ENCODE results near the gene GLYR1.

The GLYR1 gene

GRCh38 chr16:4890026-4890425 is 42.9 kb upstream of the GLYR1 start:
- WGBS, 2 experiments (ENCODE audit: insufficient coverage in 2 of 2) = 91 to 92% methylated on average over 2 to 11 of the region's 11 CpGs
- Histone ChIP-seq H3K27ac (ENCODE audit: low read depth, low read length, severe bottlenecking) (no peak overlapping the region), H3K4me1 (ENCODE audit: control insufficient read depth, insufficient read depth, low read length, poor library complexity, severe bottlenecking) (no peaks in the 10 kb centered on the region), H3K9me3 (ENCODE audit: control insufficient read depth, low read length) (no peaks in the 10 kb centered on the region), H3K36me3 (ENCODE audit: control insufficient read depth, insufficient read depth, low read length) (peaks cover 40% of the 10 kb centered on the region), H3K4me3 (ENCODE audit: extremely low read depth, insufficient read depth, low read length, poor library complexity, severe bottlenecking) (no peak overlapping the region)

GRCh38 chr16:4888428-4889135 is 41.5 kb upstream of the GLYR1 start:
- Histone ChIP-seq H3K4me1 (ENCODE audit: control insufficient read depth, insufficient read depth, low read length, poor library complexity, severe bottlenecking) (no peaks in the 10 kb centered on the region), H3K9me3 (ENCODE audit: control insufficient read depth, low read length) (no peaks in the 10 kb centered on the region), H3K36me3 (ENCODE audit: control insufficient read depth, insufficient read depth, low read length) (peaks cover 53% of the 10 kb centered on the region), H3K4me3 (ENCODE audit: extremely low read depth, insufficient read depth, low read length, poor library complexity, severe bottlenecking) (no peak overlapping the region), H3K27ac (ENCODE audit: low read depth, low read length, severe bottlenecking) (no peak overlapping the region)
- 87 to 95% methylated on average over 7 of the region's 9 CpGs for WGBS, 2 experiments (ENCODE audit: insufficient coverage in 2 of 2)

- H3K27ac ChIP-seq (ENCODE audit: low read depth, low read length, severe bottlenecking) = no peak overlapping the region
- WGBS, 2 experiments (ENCODE audit: insufficient coverage in 2 of 2) = 93 to 100% methylated on average over 4 to 5 of the region's 5 CpGs
- H3K9me3 ChIP-seq (ENCODE audit: control insufficient read depth, low read length) = no peaks in the 10 kb centered on the region
- no peaks in the 10 kb centered on the region for H3K4me1 ChIP-seq (ENCODE audit: control insufficient read depth, insufficient read depth, low read length, poor library complexity, severe bottlenecking)
- peaks cover 73% of the 10 kb centered on the region for H3K36me3 ChIP-seq (ENCODE audit: control insufficient read depth, insufficient read depth, low read length)
- H3K4me3 ChIP-seq (ENCODE audit: extremely low read depth, insufficient read depth, low read length, poor library complexity, severe bottlenecking) = no peak overlapping the region
These were observed 39.1 kb upstream of the GLYR1 start for GRCh38 chr16:4886151-4886550.

- no peaks in the 10 kb centered on the region for H3K4me1 ChIP-seq (ENCODE audit: control insufficient read depth, insufficient read depth, low read length, poor library complexity, severe bottlenecking)
- H3K9me3 ChIP-seq (ENCODE audit: control insufficient read depth, low read length) = no peaks in the 10 kb centered on the region
- no peak overlapping the region for H3K4me3 ChIP-seq (ENCODE audit: extremely low read depth, insufficient read depth, low read length, poor library complexity, severe bottlenecking)
- H3K36me3 ChIP-seq (ENCODE audit: control insufficient read depth, insufficient read depth, low read length) = peaks cover 80% of the 10 kb centered on the region
- 94 to 97% methylated on average over 39 to 45 of the region's 45 CpGs for WGBS, 2 experiments (ENCODE audit: insufficient coverage in 2 of 2)
- H3K27ac ChIP-seq (ENCODE audit: low read depth, low read length, severe bottlenecking) = no peak overlapping the region
These were observed 38.1 kb upstream of the GLYR1 start for GRCh38 chr16:4884972-4885874.

GRCh38 chr16:4884209-4884608 is 37.1 kb upstream of the GLYR1 start:
- WGBS, 2 experiments (ENCODE audit: insufficient coverage in 2 of 2) = 94 to 96% methylated on average over 34 of the region's 34 CpGs
- H3K36me3 ChIP-seq (ENCODE audit: control insufficient read depth, insufficient read depth, low read length) = peaks cover 89% of the 10 kb centered on the region
- H3K9me3 ChIP-seq (ENCODE audit: control insufficient read depth, low read length) = no peaks in the 10 kb centered on the region
- no peak overlapping the region for H3K27ac ChIP-seq (ENCODE audit: low read depth, low read length, severe bottlenecking)
- H3K4me1 ChIP-seq (ENCODE audit: control insufficient read depth, insufficient read depth, low read length, poor library complexity, severe bottlenecking) = no peaks in the 10 kb centered on the region
- H3K4me3 ChIP-seq (ENCODE audit: extremely low read depth, insufficient read depth, low read length, poor library complexity, severe bottlenecking) = no peak overlapping the region

- Histone ChIP-seq H3K36me3 (ENCODE audit: control insufficient read depth, insufficient read depth, low read length) (peaks cover 92% of the 10 kb centered on the region), H3K4me1 (ENCODE audit: control insufficient read depth, insufficient read depth, low read length, poor library complexity, severe bottlenecking) (no peaks in the 10 kb centered on the region), H3K9me3 (ENCODE audit: control insufficient read depth, low read length) (no peaks in the 10 kb centered on the region), H3K27ac (ENCODE audit: low read depth, low read length, severe bottlenecking) (no peak overlapping the region), H3K4me3 (ENCODE audit: extremely low read depth, insufficient read depth, low read length, poor library complexity, severe bottlenecking) (no peak overlapping the region)
- WGBS, 2 experiments (ENCODE audit: insufficient coverage in 2 of 2) = 96 to 99% methylated on average over 23 to 25 of the region's 25 CpGs
These were observed 36.4 kb upstream of the GLYR1 start for GRCh38 chr16:4883501-4883900.

GRCh38 chr16:4882633-4883285 is 35.7 kb upstream of the GLYR1 start:
- Histone ChIP-seq H3K36me3 (ENCODE audit: control insufficient read depth, insufficient read depth, low read length) (peaks cover 94% of the 10 kb centered on the region), H3K4me3 (ENCODE audit: extremely low read depth, insufficient read depth, low read length, poor library complexity, severe bottlenecking) (no peak overlapping the region), H3K27ac (ENCODE audit: low read depth, low read length, severe bottlenecking) (no peak overlapping the region), H3K9me3 (ENCODE audit: control insufficient read depth, low read length) (no peaks in the 10 kb centered on the region), H3K4me1 (ENCODE audit: control insufficient read depth, insufficient read depth, low read length, poor library complexity, severe bottlenecking) (no peaks in the 10 kb centered on the region)
- 95 to 98% methylated on average over 11 of the region's 11 CpGs for WGBS, 2 experiments (ENCODE audit: insufficient coverage in 2 of 2)

GRCh38 chr16:4882000-4882632 is 35.0 kb upstream of the GLYR1 start:
- Histone ChIP-seq H3K36me3 (ENCODE audit: control insufficient read depth, insufficient read depth, low read length) (peaks cover 93% of the 10 kb centered on the region), H3K27ac (ENCODE audit: low read depth, low read length, severe bottlenecking) (no peak overlapping the region), H3K4me3 (ENCODE audit: extremely low read depth, insufficient read depth, low read length, poor library complexity, severe bottlenecking) (no peak overlapping the region), H3K4me1 (ENCODE audit: control insufficient read depth, insufficient read depth, low read length, poor library complexity, severe bottlenecking) (no peaks in the 10 kb centered on the region), H3K9me3 (ENCODE audit: control insufficient read depth, low read length) (no peaks in the 10 kb centered on the region)
- WGBS, 2 experiments (ENCODE audit: insufficient coverage in 2 of 2) = 97% methylated on average over 9 to 10 of the region's 14 CpGs

GRCh38 chr16:4880006-4880580 is 33.0 kb upstream of the GLYR1 start:
- H3K27ac ChIP-seq (ENCODE audit: low read depth, low read length, severe bottlenecking) = no peak overlapping the region
- peaks cover 95% of the 10 kb centered on the region for H3K36me3 ChIP-seq (ENCODE audit: control insufficient read depth, insufficient read depth, low read length)
- no peaks in the 10 kb centered on the region for H3K4me1 ChIP-seq (ENCODE audit: control insufficient read depth, insufficient read depth, low read length, poor library complexity, severe bottlenecking)
- H3K9me3 ChIP-seq (ENCODE audit: control insufficient read depth, low read length) = no peaks in the 10 kb centered on the region
- 94 to 95% methylated on average over 17 of the region's 17 CpGs for WGBS, 2 experiments (ENCODE audit: insufficient coverage in 2 of 2)
- no peak overlapping the region for H3K4me3 ChIP-seq (ENCODE audit: extremely low read depth, insufficient read depth, low read length, poor library complexity, severe bottlenecking)

GRCh38 chr16:4879049-4879448 is 32.0 kb upstream of the GLYR1 start:
- Histone ChIP-seq H3K36me3 (ENCODE audit: control insufficient read depth, insufficient read depth, low read length) (peaks cover 97% of the 10 kb centered on the region), H3K4me3 (ENCODE audit: extremely low read depth, insufficient read depth, low read length, poor library complexity, severe bottlenecking) (no peak overlapping the region), H3K4me1 (ENCODE audit: control insufficient read depth, insufficient read depth, low read length, poor library complexity, severe bottlenecking) (no peaks in the 10 kb centered on the region), H3K27ac (ENCODE audit: low read depth, low read length, severe bottlenecking) (no peak overlapping the region), H3K9me3 (ENCODE audit: control insufficient read depth, low read length) (no peaks in the 10 kb centered on the region)
- 100% methylated on average over 2 of the region's 4 CpGs; no CpG with 5 or more reads in 1 of the 2 experiments for WGBS, 2 experiments (ENCODE audit: insufficient coverage in 2 of 2)

All from mesodermal cell (in vitro differentiated cells).